HepG2 (cell line): ENCODE results near the gene SRSF2. TPM values are rescaled to one million over a fixed set of nuclear protein-coding genes. Genes with fewer than 3 reads are reported as not detected.

Experiments used
- BHLHE40 ChIP-seq: IDR thresholded peaks from 2 replicates; pipeline ENCODE4 v1.6.1; 2011; ENCODE audit warnings: low read length, improper control_type of control experiment
- CCDC6 ChIP-seq: sonication (generic); formaldehyde crosslinking; IDR thresholded peaks from 2 replicates; pipeline ENCODE4 v1.8.1; 2022; ENCODE audit warnings: mild to moderate bottlenecking, missing genetic modification reagents, moderate library complexity
- DPF2 ChIP-seq: sonication (generic); formaldehyde crosslinking; IDR thresholded peaks from 2 replicates; pipeline ENCODE4 v1.4.0; 2020; ENCODE audit warnings: mild to moderate bottlenecking, low read depth, missing genetic modification reagents, borderline replicate concordance
- EEA1 ChIP-seq: sonication (generic); formaldehyde crosslinking; IDR thresholded peaks from 2 replicates; pipeline ENCODE4 v1.5.1; 2020; ENCODE audit warnings: mild to moderate bottlenecking, missing genetic modification reagents, borderline replicate concordance
- GLI4 ChIP-seq: sonication (generic); formaldehyde crosslinking; IDR thresholded peaks from 2 replicates; pipeline ENCODE4 v1.5.1; 2020; ENCODE audit warnings: missing genetic modification reagents, mild to moderate bottlenecking, moderate library complexity, borderline replicate concordance
- JARID2 ChIP-seq: sonication (generic); formaldehyde crosslinking; IDR thresholded peaks from 2 replicates; pipeline ENCODE4 v1.8.1; 2023; ENCODE audit warnings: missing genetic modification reagents, inconsistent platforms; ENCODE audit not compliant: insufficient replicate concordance
- NFATC3 ChIP-seq: sonication (generic); formaldehyde crosslinking; IDR thresholded peaks from 2 replicates; pipeline ENCODE4 v1.5.1; 2020; ENCODE audit warnings: mild to moderate bottlenecking, missing genetic modification reagents
- NR2F2 ChIP-seq: IDR thresholded peaks from 2 replicates; pipeline ENCODE4 v1.6.1; 2012; ENCODE audit warnings: low read depth, inconsistent platforms, borderline replicate concordance
- PAX8 ChIP-seq: sonication (generic); formaldehyde crosslinking; IDR thresholded peaks from 2 replicates; pipeline ENCODE4 v1.8.0; 2022; ENCODE audit warnings: mild to moderate bottlenecking, missing genetic modification reagents, borderline replicate concordance
- SATB2 ChIP-seq: sonication (generic); formaldehyde crosslinking; IDR thresholded peaks from 2 replicates; pipeline ENCODE4 v1.5.0; 2020; ENCODE audit warnings: missing genetic modification reagents
- SIX4 ChIP-seq: sonication (generic); formaldehyde crosslinking; IDR thresholded peaks from 2 replicates; pipeline ENCODE4 v1.4.0; 2020; ENCODE audit warnings: missing genetic modification reagents
- SMAD1 ChIP-seq: sonication (generic); formaldehyde crosslinking; IDR thresholded peaks from 2 replicates; pipeline ENCODE4 v1.4.0; 2020; ENCODE audit warnings: missing genetic modification reagents, low read depth, mild to moderate bottlenecking, borderline replicate concordance
- SNAI1 ChIP-seq: sonication (generic); formaldehyde crosslinking; IDR thresholded peaks from 2 replicates; pipeline ENCODE4 v1.5.0; 2020; ENCODE audit warnings: mild to moderate bottlenecking, missing genetic modification reagents, borderline replicate concordance
- TCF12 ChIP-seq, 2 experiments: fragments of 450-650 bp in 1 of 2; sonication (generic) in 1 of 2; formaldehyde crosslinking in 1 of 2; IDR thresholded peaks; 2 replicates each; pipeline versions ENCODE4 v1.6.1 to v1.8.0; 2017 to 2022; ENCODE audit warnings: antibody characterized with exemption in 1 of 2, mild to moderate bottlenecking in 1 of 2, missing genetic modification reagents in 1 of 2, moderate library complexity in 1 of 2
- ZNF234 ChIP-seq: sonication (generic); formaldehyde crosslinking; conservative IDR thresholded peaks from 2 replicates; pipeline ENCODE4 v1.5.1; 2020; ENCODE audit warnings: mild to moderate bottlenecking, missing genetic modification reagents
- ZNF263 ChIP-seq: sonication (generic); formaldehyde crosslinking; IDR thresholded peaks from 2 replicates; pipeline ENCODE4 v1.4.0; 2020; ENCODE audit warnings: missing genetic modification reagents
- ZNF30 ChIP-seq: sonication (generic); formaldehyde crosslinking; IDR thresholded peaks from 2 replicates; pipeline ENCODE4 v1.5.0; 2020; ENCODE audit warnings: mild to moderate bottlenecking, missing genetic modification reagents
- ZNF367 ChIP-seq: sonication (generic); formaldehyde crosslinking; IDR thresholded peaks from 2 replicates; pipeline ENCODE4 v1.4.0; 2020; ENCODE audit warnings: missing genetic modification reagents, borderline replicate concordance
- ZNF558 ChIP-seq: sonication (generic); formaldehyde crosslinking; IDR thresholded peaks from 2 replicates; pipeline ENCODE4 v1.9.0; 2022; ENCODE audit warnings: mild to moderate bottlenecking, missing genetic modification reagents, borderline replicate concordance
- ZNF572 ChIP-seq: sonication (generic); formaldehyde crosslinking; IDR thresholded peaks from 2 replicates; pipeline ENCODE4 v1.5.1; 2020; ENCODE audit warnings: mild to moderate bottlenecking, missing genetic modification reagents
- ZNF777 ChIP-seq: sonication (generic); formaldehyde crosslinking; IDR thresholded peaks from 2 replicates; pipeline ENCODE4 v1.4.0; 2020; ENCODE audit warnings: missing genetic modification reagents
- polyA plus RNA-seq, 8 experiments: library from polyadenylated mRNA; depleted of rRNA in 3 of 8; stranded (reverse) in 7 of 8; unstranded in 1 of 8; fragments of >200 nt; fragmentation: Illumina TruSeq in 4 of 8; extraction: Trizol in 4 of 8; gene quantifications; 2 replicates each; pipeline versions ENCODE4 v1.2.1 to v1.2.3, GENCODE V29; 2011 to 2016; ENCODE audit warnings: low read depth in 4 of 8, missing spikeins in 1 of 8, mixed read lengths in 1 of 8; ENCODE audit not compliant: insufficient read depth in 1 of 8
- total RNA-seq, 5 experiments: library from RNA; depleted of rRNA; stranded (reverse); fragments of >200 nt; fragmentation: Illumina TruSeq; extraction: Trizol; gene quantifications; 2 replicates each; pipeline ENCODE4 v1.2.3, GENCODE V29; 2016; ENCODE audit warnings: low read depth in 1 of 5
- TF ChIP-seq, protein P1 (sequence below): sonication (generic); formaldehyde crosslinking; IDR thresholded peaks from 2 replicates; pipeline ENCODE4 v1.4.0; 2020; ENCODE audit warnings: mild to moderate bottlenecking, missing genetic modification reagents
- TF ChIP-seq, protein P2 (sequence below): IDR thresholded peaks from 2 replicates; pipeline ENCODE4 v1.6.1; 2012; ENCODE audit warnings: low read length, improper control_type of control experiment
- TF ChIP-seq, protein P3 (sequence below): sonication (generic); formaldehyde crosslinking; IDR thresholded peaks from 2 replicates; pipeline ENCODE4 v1.4.0; 2020; ENCODE audit warnings: mild to moderate bottlenecking, missing genetic modification reagents

SRSF2 gene
- total and polyA plus RNA-seq, 2 of the 13 experiments (the other 11 are each of a cell fraction or from before 2014, with no cell fraction given) = 306 to 319 TPM

DNA sequence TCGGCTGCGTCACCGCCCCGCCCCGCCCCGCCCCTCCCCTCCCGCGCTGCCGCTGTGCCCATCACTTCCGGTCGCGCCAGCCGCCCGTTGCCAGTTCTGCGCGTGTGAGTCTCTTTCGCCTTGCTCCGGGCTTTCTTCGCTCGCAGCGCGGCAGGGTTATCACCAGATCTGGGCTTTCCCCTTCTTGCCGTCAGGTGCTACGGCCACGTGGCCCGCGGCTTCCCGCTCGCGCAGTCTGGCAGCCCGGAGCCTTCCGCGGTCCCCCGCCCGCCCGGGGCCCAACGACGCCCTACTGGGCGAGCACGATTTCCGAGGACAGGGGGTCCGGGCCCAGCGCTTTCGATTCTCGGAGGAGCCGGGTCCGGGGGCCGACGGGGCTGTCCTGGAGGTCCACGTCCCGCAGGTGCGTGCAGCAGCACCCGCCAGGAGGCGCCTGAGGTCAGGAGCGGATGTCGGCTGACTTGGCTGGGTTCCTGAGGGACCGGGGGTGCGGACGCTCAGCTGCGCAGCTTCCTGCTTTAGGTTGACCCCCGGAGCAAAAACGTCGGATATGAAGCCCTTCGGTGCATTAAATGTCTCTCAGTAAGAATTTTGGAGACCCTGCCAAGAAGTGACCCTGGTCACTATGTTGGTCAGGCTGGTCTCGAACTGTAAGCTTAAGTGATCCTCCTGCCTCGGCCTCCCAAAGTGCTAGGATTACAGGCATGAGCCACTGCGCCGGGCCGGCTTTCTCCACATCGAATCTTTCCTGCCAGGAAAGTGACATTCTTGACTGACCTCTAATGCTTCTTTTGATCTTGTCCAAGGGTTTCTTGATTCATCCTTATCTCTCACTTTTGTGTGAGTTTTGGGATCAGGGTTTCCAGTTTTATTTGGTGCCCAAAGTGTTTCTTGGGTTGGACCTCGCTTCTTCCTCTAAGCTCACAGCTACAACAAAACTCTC lies 10.1 kb downstream of the SRSF2 start, which contains the start of gene METTL23 (continued):
- TF ChIP-seq ZNF777 (CRISPR knock-in tag) (peak; percentile 47; the same call in 1 of the 2 replicates), SNAI1 (CRISPR knock-in tag) (no peak), BHLHE40 (peak; percentile 80), DPF2 (CRISPR knock-in tag) (no peak), PAX8 (no peak), SIX4 (CRISPR knock-in tag) (no peak), ZNF234 (CRISPR knock-in tag) (no peak; the same call in 1 of the 2 replicates), EEA1 (CRISPR knock-in tag) (no peak), ZNF30 (CRISPR knock-in tag) (0 out of 2 replicates have a peak, but pooled peaks have one; percentile 57), SATB2 (CRISPR knock-in tag) (peak; percentile 33; the same call in 1 of the 2 replicates), CCDC6 (no peak), ZNF367 (CRISPR knock-in tag) (no peak), GLI4 (no peak), ZNF558 (no peak), TCF12 (IDR thresholded peaks at IDR 0.05) (no peak), TCF12 (CRISPR knock-in tag; IDR thresholded peaks at IDR 0.05) (no peak; the same call in 1 of the 2 replicates), ZNF263 (CRISPR knock-in tag) (no peak; the same call in 1 of the 2 replicates), NFATC3 (CRISPR knock-in tag) (no peak), ZNF572 (no peak), JARID2 (CRISPR knock-in tag) (no peak), SMAD1 (CRISPR knock-in tag) (no peak; the same call in 1 of the 2 replicates), NR2F2 (no peak)
- TF ChIP-seq, protein P1, sequence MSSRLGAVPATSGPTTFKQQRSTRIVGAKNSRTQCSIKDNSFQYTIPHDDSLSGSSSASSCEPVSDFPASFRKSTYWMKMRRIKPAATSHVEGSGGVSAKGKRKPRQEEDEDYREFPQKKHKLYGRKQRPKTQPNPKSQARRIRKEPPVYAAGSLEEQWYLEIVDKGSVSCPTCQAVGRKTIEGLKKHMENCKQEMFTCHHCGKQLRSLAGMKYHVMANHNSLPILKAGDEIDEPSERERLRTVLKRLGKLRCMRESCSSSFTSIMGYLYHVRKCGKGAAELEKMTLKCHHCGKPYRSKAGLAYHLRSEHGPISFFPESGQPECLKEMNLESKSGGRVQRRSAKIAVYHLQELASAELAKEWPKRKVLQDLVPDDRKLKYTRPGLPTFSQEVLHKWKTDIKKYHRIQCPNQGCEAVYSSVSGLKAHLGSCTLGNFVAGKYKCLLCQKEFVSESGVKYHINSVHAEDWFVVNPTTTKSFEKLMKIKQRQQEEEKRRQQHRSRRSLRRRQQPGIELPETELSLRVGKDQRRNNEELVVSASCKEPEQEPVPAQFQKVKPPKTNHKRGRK (CRISPR knock-in tag) = 0 out of 2 replicates have a peak, but pooled peaks have one; percentile 34
- TF ChIP-seq, protein P2, sequence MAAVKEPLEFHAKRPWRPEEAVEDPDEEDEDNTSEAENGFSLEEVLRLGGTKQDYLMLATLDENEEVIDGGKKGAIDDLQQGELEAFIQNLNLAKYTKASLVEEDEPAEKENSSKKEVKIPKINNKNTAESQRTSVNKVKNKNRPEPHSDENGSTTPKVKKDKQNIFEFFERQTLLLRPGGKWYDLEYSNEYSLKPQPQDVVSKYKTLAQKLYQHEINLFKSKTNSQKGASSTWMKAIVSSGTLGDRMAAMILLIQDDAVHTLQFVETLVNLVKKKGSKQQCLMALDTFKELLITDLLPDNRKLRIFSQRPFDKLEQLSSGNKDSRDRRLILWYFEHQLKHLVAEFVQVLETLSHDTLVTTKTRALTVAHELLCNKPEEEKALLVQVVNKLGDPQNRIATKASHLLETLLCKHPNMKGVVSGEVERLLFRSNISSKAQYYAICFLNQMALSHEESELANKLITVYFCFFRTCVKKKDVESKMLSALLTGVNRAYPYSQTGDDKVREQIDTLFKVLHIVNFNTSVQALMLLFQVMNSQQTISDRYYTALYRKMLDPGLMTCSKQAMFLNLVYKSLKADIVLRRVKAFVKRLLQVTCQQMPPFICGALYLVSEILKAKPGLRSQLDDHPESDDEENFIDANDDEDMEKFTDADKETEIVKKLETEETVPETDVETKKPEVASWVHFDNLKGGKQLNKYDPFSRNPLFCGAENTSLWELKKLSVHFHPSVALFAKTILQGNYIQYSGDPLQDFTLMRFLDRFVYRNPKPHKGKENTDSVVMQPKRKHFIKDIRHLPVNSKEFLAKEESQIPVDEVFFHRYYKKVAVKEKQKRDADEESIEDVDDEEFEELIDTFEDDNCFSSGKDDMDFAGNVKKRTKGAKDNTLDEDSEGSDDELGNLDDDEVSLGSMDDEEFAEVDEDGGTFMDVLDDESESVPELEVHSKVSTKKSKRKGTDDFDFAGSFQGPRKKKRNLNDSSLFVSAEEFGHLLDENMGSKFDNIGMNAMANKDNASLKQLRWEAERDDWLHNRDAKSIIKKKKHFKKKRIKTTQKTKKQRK = no peak
- TF ChIP-seq, protein P3, sequence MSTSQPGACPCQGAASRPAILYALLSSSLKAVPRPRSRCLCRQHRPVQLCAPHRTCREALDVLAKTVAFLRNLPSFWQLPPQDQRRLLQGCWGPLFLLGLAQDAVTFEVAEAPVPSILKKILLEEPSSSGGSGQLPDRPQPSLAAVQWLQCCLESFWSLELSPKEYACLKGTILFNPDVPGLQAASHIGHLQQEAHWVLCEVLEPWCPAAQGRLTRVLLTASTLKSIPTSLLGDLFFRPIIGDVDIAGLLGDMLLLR (CRISPR knock-in tag) = peak; percentile 32; the same call in 1 of the 2 replicates
